CD4-positive, alpha-beta T cell treated with Interferon gamma for 1 hour (primary cell): ENCODE results near the gene UBTF.

Experiments used
- DNase-seq: peaks from one replicate; pipeline ENCODE4 v3.0.0-alpha.2; 2020

UBTF gene

GRCh38 chr17:44212507-44213402 lies 6.7 kb downstream of the UBTF start:
- no peak for DNase-seq

- DNase-seq = no peak
These were observed 7.9 kb downstream of the UBTF start for GRCh38 chr17:44211281-44212265.

- peak; percentile 91 for DNase-seq
These were observed 8.9 kb downstream of the UBTF start for GRCh38 chr17:44210342-44211192.

GRCh38 chr17:44209786-44210341 lies 9.6 kb downstream of the UBTF start:
- DNase-seq = no peak

GRCh38 chr17:44207743-44208142 lies 11.7 kb downstream of the UBTF start:
- DNase-seq = no peak

- no peak for DNase-seq
These were observed 12.2 kb downstream of the UBTF start for GRCh38 chr17:44207319-44207718.

GRCh38 chr17:44206825-44207155 lies 12.7 kb downstream of the UBTF start:
- no peak for DNase-seq

- DNase-seq = no peak
These were observed 13.3 kb downstream of the UBTF start for GRCh38 chr17:44205962-44206824.

GRCh38 chr17:44204441-44204882 lies 15.0 kb downstream of the UBTF start:
- DNase-seq = no peak

GRCh38 chr17:44203731-44204440 lies 15.6 kb downstream of the UBTF start:
- DNase-seq = peak; percentile 58

- no peak for DNase-seq
These were observed 16.7 kb downstream of the UBTF start for GRCh38 chr17:44202756-44203155.

- no peak for DNase-seq
These were observed 18.9 kb downstream of the UBTF start for GRCh38 chr17:44200478-44201155.

- peak; percentile 99 for DNase-seq
These were observed 19.7 kb downstream of the UBTF start, which contains the start of gene ATXN7L3 for GRCh38 chr17:44199553-44200477. Gene ATXN7L3 (minus strand): TSS chr17:44199884. CDS start chr17:44198070, 1,814 bp downstream.

- peak; percentile 67 for DNase-seq
These were observed 20.5 kb downstream of the UBTF start for GRCh38 chr17:44198721-44199552.

GRCh38 chr17:44197980-44198720 lies 21.3 kb downstream of the UBTF start:
- DNase-seq = peak; percentile 72

- DNase-seq = no peak
These were observed 22.4 kb downstream of the UBTF start for GRCh38 chr17:44197107-44197506.
